ENCODE results near the gene CNOT1. TPM values are rescaled to one million over a fixed set of nuclear protein-coding genes. Genes with fewer than 3 reads are reported as not detected.

Gene CNOT1
- total RNA-seq, 1 experiment from 2014 or later, result 230 TPM

- peaks cover 61% of the 10 kb centered on the region for H3K79me2 ChIP-seq (ENCODE audit: insufficient read depth, low read length)
- H3K4me3 ChIP-seq (replicated peaks in 1 of 2; ENCODE audit: low read depth in 1 of 2, low read length in 2 of 2), result no peak overlapping the region
- ChIA-PET POLR2A (no interaction called here), RAD21 (ENCODE audit: low non-redundant PET in 1 of 2, low total read pairs in 2 of 2, uncharacterized antibody in 2 of 2, unreplicated experiment in 2 of 2) (no interaction called here), CTCF (no interaction called here)
- intact Hi-C loops (cut with micrococcal nuclease), result no loop called here
- no peaks in the 10 kb centered on the region for H3K9me2 ChIP-seq (ENCODE audit: insufficient read depth)
- ATAC-seq (no peak), DNase-seq (ENCODE audit: low read depth, low spot score) (no peak)
- no peak overlapping the region for H3K27ac ChIP-seq (ENCODE audit: low read depth, low read length)
- H2AFZ ChIP-seq (ENCODE audit: low read depth, low read length, poor library complexity, severe bottlenecking), result no peak overlapping the region
- H3K9ac ChIP-seq (ENCODE audit: low read length), result no peak overlapping the region
- H3K9me3 ChIP-seq (ENCODE audit: control insufficient read depth in 1 of 2, insufficient read depth in 1 of 2, low read depth in 1 of 2, low read length in 2 of 2), result no peaks in the 10 kb centered on the region
- no TSS peak for BruUV-seq (replicated peaks)
- TF ChIP-seq, protein P1, sequence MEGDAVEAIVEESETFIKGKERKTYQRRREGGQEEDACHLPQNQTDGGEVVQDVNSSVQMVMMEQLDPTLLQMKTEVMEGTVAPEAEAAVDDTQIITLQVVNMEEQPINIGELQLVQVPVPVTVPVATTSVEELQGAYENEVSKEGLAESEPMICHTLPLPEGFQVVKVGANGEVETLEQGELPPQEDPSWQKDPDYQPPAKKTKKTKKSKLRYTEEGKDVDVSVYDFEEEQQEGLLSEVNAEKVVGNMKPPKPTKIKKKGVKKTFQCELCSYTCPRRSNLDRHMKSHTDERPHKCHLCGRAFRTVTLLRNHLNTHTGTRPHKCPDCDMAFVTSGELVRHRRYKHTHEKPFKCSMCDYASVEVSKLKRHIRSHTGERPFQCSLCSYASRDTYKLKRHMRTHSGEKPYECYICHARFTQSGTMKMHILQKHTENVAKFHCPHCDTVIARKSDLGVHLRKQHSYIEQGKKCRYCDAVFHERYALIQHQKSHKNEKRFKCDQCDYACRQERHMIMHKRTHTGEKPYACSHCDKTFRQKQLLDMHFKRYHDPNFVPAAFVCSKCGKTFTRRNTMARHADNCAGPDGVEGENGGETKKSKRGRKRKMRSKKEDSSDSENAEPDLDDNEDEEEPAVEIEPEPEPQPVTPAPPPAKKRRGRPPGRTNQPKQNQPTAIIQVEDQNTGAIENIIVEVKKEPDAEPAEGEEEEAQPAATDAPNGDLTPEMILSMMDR (IDR thresholded peaks at IDR 0.05 in 2 of 3, conservative IDR thresholded peaks at IDR 0.05 in 1 of 3; ENCODE audit: borderline replicate concordance in 1 of 3, insufficient read depth in 1 of 3, low read depth in 2 of 3, low read length in 2 of 3), result no peak
- no peaks in the 10 kb centered on the region for H4K20me1 ChIP-seq (ENCODE audit: insufficient read depth)
- peaks cover 63 to 78% of the 10 kb centered on the region in 2 experiments for H3K36me3 ChIP-seq (ENCODE audit: control insufficient read depth in 1 of 2, insufficient read depth in 2 of 2, low read length in 2 of 2)
- no peak overlapping the region for H3K4me2 ChIP-seq (ENCODE audit: low read length)
- H3K27me3 ChIP-seq (ENCODE audit: insufficient read depth, low read length), result no peaks in the 10 kb centered on the region
- no peaks in the 10 kb centered on the region for H3K4me1 ChIP-seq (ENCODE audit: control insufficient read depth in 1 of 2, insufficient read depth in 2 of 2, low read length in 2 of 2)
Measured at GRCh38 chr16:58556678-58557077, 72.9 kb downstream of the CNOT1 start.

DNA sequence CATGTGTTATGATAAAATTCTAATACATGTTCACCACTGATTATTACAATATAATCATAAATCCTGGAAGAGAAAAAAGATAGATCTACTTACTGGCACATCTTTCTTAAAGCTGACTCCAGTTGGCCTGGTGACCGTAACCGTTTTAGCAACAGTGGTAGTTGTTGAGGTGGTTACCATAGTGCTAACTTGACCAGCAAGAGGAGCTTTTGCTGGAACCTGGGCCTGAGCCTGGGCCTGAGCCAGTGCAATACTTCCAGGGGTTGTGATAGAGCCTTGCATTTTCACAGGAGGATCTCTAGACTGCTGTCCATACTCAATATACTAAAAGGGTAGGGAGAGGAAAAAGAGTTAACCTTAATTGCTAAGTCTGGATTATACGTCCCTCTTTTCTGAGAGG lies 78.1 kb downstream of the CNOT1 start:
- POLR2A ChIA-PET, result no interaction called here
- RAD21 ChIA-PET (ENCODE audit: low non-redundant PET in 1 of 2, low total read pairs in 2 of 2, uncharacterized antibody in 2 of 2, unreplicated experiment in 2 of 2), result no interaction called here
- Histone ChIP-seq H3K27ac (ENCODE audit: low read depth, low read length) (no peak overlapping the region), H3K4me3 (replicated peaks in 1 of 2; ENCODE audit: low read depth in 1 of 2, low read length in 2 of 2) (no peak overlapping the region), H3K79me2 (ENCODE audit: insufficient read depth, low read length) (peaks cover 60% of the 10 kb centered on the region), H3K9me3 (ENCODE audit: control insufficient read depth in 1 of 2, insufficient read depth in 1 of 2, low read depth in 1 of 2, low read length in 2 of 2) (no peaks in the 10 kb centered on the region), H2AFZ (ENCODE audit: low read depth, low read length, poor library complexity, severe bottlenecking) (no peak overlapping the region), H3K36me3 (ENCODE audit: control insufficient read depth in 1 of 2, insufficient read depth in 2 of 2, low read length in 2 of 2) (peaks cover 64 to 75% of the 10 kb centered on the region in 2 experiments), H3K4me2 (ENCODE audit: low read length) (no peak overlapping the region), H4K20me1 (ENCODE audit: insufficient read depth) (no peaks in the 10 kb centered on the region), H3K9me2 (ENCODE audit: insufficient read depth) (no peaks in the 10 kb centered on the region), H3K4me1 (ENCODE audit: control insufficient read depth in 1 of 2, insufficient read depth in 2 of 2, low read length in 2 of 2) (no peaks in the 10 kb centered on the region), H3K27me3 (ENCODE audit: insufficient read depth, low read length) (no peaks in the 10 kb centered on the region), H3K9ac (ENCODE audit: low read length) (no peak overlapping the region)
- CTCF ChIA-PET, result no interaction called here
- DNase-seq (ENCODE audit: low read depth, low spot score) (no peak), ATAC-seq (no peak)
- intact Hi-C loops (cut with micrococcal nuclease), result no loop called here
- BruUV-seq (replicated peaks), result no TSS peak
- TF ChIP-seq CEBPB (IDR thresholded peaks at IDR 0.05; ENCODE audit: low read depth), result no peak
- TF ChIP-seq ELF1 (IDR thresholded peaks at IDR 0.05; ENCODE audit: borderline replicate concordance, low read depth), result no peak
- TF ChIP-seq CBX3 (IDR thresholded peaks at IDR 0.05; ENCODE audit: low read depth), result no peak
- TF ChIP-seq YY1 (IDR thresholded peaks at IDR 0.05; ENCODE audit: extremely low read depth, insufficient replicate concordance, low read depth, low read length), result no peak
- TF ChIP-seq, protein P2, sequence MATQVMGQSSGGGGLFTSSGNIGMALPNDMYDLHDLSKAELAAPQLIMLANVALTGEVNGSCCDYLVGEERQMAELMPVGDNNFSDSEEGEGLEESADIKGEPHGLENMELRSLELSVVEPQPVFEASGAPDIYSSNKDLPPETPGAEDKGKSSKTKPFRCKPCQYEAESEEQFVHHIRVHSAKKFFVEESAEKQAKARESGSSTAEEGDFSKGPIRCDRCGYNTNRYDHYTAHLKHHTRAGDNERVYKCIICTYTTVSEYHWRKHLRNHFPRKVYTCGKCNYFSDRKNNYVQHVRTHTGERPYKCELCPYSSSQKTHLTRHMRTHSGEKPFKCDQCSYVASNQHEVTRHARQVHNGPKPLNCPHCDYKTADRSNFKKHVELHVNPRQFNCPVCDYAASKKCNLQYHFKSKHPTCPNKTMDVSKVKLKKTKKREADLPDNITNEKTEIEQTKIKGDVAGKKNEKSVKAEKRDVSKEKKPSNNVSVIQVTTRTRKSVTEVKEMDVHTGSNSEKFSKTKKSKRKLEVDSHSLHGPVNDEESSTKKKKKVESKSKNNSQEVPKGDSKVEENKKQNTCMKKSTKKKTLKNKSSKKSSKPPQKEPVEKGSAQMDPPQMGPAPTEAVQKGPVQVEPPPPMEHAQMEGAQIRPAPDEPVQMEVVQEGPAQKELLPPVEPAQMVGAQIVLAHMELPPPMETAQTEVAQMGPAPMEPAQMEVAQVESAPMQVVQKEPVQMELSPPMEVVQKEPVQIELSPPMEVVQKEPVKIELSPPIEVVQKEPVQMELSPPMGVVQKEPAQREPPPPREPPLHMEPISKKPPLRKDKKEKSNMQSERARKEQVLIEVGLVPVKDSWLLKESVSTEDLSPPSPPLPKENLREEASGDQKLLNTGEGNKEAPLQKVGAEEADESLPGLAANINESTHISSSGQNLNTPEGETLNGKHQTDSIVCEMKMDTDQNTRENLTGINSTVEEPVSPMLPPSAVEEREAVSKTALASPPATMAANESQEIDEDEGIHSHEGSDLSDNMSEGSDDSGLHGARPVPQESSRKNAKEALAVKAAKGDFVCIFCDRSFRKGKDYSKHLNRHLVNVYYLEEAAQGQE (IDR thresholded peaks at IDR 0.05; ENCODE audit: low read depth), result no peak
- no peak for TF ChIP-seq ZBTB33 (IDR thresholded peaks at IDR 0.05; ENCODE audit: extremely low read depth, insufficient replicate concordance, low read length)
- no peak for TF ChIP-seq EZH2 (IDR thresholded peaks at IDR 0.05)
- no peak for TF ChIP-seq ZFX (IDR thresholded peaks at IDR 0.05)
- no peak for TF ChIP-seq SP1 (IDR thresholded peaks at IDR 0.05; ENCODE audit: low read depth)
- no peak for TF ChIP-seq ATF3 (IDR thresholded peaks at IDR 0.05)
- TF ChIP-seq ZNF274 (IDR thresholded peaks at IDR 0.05; ENCODE audit: low read depth, low read length), result no peak
- TF ChIP-seq JUND (IDR thresholded peaks at IDR 0.05), result no peak
- no peak for TF ChIP-seq POLR2AphosphoS5 (IDR thresholded peaks at IDR 0.05; ENCODE audit: low read depth, low read length)

Measured in HCT116 (cell line).